Germinal center (tissue), 1 donor: ENCODE data around the gene GET4.

Experiments
- DNase-seq: peaks from one replicate; pipeline ENCODE4 v3.0.0; 2012; ENCODE audit warnings: mixed read lengths, low spot score

GET4 gene

DNA sequence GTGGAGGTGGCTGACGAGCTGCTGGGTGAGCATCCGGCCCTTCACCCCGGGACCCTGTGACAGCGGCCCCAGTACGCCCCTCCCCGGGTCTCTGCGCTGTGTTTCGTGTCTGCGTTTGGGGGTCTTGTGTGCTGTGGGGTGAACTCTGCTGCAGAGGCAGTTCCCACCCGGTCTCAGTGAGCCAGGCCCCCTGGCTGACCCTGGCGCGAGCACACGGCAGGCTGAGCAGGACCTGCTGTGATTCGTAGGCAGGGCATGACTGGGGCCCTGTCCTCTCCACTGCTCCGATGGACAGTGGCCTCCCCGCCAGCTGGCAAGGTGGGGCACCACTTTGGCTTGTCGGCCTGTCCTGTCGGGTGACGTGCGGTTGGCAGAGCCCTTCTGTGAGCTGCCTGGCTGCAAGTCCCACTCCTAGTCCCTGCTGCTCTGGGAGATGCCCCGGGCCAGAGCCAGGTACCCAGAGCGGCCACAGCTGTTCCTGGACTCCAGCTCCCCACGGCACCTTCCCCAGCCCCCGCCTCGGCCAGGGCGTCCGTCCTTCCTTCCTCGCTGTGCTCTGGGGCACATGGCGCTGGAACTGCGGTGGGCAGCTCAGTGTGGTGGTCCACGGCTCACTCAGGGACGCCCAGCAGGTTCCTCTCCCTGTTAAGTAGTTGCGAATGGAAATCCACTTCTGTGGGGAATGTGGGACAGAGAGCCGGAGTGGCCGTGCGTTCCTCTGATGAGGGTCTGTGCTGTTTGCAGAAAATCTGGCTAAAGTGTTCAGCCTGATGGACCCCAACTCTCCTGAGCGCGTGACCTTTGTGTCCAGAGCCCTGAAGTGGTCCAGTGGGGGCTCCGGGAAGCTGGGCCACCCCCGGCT is 10.5 kb downstream of the GET4 start:
- DNase-seq: no peak

DNA sequence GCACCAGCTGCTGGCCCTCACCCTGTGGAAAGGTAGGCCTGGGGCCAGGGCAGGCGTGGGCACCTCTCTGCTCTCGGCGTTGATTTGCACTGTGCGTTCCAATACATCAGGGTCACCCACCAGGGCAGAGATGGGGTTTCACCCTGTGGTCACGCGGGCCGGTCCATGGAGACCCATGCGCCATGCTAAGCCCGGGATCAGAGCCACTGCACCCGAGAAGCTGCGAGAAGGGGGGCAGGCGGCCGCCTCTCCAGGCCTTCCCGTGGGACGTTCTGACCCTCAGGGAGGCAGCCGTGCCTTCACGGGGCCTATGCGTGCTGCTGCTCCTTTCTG is 11.1 kb downstream of the GET4 start:
- DNase-seq: no peak

DNA sequence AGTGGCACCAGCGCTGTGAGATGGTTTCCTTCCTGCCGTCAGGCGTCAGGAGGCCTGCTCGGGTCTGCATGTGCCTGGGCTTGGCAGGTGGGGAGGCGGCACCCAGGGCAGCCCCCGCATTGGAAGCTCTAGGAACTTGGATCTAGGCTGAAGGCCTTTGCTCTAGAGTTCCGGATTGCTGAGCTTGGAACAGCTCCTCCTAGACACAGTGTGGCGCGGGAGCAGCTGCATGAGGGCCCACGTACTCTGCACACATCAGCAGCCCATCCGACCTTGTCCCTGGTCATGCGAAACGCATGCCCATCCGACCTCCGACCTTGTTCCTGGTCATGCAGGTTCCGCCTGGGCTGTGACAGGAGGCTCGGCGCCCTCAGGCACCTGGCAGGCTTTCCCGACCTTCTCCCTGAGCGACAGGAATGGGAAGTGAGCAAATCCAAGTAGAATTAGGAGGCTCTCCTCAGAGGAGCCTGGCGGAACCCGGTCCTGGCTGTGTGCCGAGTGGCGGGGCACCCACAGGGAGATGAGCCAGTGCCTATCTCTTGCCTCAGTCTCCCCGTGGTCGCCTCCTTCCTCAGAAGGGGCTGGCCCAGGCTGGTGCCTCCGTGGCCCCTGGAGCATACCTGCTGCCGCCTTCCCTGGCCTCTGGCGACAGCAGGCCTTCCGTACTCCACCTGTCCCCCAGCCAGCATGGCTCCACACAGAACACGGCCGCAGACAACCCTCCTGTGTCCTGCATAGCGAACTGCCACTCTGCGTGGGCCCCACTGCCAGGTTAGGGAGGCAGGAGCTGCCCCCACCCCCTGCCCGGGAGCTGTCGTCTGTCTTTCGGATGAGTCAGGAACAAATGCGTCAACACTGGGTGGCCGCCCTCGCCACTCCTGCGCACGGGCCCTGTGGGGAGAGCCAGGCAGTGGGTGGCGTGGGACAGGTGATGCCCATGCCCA is 12.0 kb downstream of the GET4 start:
- DNase-seq: no peak

DNA sequence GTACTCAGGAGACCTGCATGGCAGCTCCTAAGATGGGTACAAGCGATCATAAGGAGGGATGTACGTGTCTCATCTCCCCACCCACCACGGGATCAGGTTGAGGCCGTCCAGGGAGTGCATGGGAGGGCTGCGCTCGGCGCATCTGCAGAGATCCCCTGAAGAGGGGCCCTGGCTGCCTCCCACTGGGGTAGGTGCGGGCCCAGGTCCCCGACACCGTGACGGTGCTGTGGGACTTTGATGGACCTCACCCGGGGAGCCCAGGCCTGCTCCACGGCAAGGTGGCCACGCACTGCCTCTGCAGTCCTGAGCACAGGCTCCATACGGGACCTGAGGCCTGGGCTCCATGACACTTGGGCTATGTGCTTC is 12.7 kb downstream of the GET4 start:
- DNase-seq: no peak

DNA sequence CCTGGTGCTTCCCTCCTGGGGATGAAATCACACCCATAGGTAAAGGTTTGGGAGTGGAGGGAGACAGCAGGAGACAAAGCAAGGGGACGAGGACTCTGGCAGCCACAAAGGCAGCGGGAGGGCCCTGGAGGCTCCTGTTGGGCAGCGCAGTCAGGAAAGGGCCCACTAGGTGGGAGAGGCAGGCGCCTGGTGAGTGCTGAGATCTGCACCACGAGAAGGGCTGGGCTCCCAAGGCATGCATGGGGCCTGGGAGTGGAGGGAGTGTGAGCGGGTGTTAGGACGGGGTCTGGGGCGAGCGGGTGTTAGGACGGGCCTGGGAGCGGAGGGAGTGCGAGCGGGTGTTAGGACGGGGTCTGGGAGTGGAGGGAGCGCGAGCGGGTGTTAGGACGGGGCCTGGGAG is 13.0 kb downstream of the GET4 start:
- no peak for DNase-seq

DNA sequence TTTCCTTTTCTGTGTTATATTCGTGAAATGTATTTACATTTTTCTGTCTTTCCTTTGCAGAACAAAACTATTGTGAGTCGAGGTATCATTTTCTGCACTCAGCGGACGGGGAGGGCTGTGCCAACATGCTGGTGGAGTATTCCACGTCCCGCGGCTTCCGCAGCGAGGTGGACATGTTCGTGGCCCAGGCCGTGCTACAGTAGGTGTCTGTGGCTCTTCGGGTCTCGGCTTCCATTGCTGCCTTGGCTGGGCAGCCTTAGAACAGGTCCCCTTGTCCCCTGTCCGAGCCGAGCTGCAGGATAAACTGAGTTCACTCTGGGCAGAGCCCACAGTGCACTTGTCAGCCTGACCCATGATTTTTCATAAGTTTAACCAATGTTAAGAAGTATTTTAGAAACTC is 14.5 kb downstream of the GET4 start:
- DNase-seq: no peak

DNA sequence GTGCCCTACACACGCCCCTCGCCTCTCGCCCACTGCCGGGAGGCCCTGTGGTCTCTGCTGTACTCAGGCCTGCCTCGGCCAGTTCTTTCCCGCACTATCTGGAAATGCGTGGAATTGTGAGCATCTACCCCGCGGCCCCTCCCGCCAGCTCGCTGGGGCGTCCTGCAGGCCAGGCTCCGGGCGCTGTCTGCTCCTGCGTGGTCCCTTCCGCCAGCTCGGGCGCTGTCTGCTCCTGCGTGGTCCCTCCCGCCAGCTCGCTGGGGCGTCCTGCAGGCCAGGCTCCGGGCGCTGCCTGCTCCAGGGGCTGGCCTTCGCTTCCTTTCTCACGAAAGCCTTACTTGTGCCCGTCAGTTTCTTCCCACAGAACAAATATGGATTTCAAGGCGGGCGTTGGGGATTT is 14.9 kb downstream of the GET4 start:
- DNase-seq: no peak

DNA sequence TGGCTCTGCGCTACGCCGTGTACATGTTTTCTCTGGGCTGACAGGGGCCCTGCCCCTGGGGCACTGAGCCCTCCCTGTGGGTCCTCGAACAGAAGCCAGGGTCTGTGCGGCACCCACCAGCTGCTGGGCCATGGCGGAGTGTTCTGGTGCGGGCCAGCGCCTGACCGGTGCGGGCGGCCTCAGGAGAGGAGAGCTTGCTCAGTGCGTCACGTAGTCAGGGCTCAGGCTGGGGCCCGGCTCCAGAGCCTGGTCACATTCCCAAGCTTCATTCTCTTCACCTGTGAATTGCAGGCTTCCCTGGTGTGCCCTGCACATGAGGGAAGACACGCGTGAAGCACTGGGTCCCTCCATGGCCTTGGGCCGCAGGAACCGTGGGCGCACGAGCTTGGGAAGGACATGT is 15.5 kb downstream of the GET4 start:
- DNase-seq: no peak

DNA sequence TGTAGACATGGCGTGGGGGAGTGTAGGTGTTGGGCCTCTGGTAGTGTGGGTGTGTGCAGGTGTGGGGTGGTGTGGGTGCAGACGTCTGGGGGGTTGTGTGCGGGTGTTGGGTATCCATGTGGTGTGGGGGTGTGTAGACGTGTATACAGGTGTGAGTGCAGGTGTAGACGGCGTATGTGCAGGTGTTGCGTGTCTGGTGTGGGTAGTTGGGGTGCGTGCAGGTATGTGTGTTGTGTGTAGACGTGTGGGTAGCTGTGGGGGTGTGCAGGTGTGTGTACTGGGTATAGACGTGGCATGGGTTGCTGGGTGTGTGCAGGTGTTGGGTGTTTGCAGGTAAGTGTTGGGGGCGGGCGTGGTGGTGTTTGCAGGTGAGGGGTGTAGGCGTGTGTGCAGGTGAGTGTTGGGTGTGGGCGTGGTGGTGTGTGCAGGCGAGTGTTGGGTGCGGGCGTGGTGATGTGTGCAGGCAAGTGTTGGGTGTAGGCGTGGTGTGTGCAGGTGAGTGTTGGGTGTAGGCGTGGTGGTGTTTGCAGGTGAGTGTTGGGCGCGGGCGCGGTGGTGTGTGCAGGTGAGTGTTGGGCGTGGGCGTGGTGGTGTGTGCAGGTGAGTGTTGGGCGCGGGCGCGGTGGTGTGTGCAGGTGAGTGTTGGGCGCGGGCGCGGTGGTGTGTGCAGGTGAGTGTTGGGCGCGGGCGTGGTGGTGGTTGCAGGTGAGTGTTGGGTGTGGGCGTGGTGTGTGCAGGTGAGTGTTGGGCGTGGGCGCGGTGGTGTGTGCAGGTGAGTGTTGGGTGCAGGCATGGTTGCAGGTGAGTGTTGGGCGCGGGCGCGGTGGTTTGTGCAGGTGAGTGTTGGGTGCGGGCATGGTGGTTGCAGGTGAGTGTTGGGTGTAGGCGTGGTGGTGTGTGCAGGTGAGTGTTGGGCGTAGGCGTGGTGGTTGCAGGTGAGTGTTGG is 16.6 kb downstream of the GET4 start:
- no peak for DNase-seq

DNA sequence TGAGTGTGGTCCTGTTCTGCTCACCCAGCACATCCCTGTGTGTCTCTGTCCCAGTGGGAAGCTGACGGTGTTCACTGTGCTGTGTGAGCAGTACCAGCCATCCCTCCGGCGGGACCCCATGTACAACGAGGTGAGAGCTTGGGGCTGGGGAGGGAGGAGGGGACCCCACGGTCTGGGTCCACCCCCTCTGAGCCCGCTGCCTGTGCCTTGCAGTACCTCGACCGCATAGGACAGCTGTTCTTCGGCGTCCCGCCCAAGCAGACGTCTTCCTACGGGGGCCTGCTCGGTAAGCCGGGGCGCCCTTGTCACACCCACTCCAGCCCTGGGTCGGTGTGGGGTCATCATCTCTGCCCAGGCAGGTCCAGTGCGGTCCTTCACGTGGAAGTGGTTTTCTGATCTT is 17.3 kb downstream of the GET4 start:
- no peak for DNase-seq

DNA sequence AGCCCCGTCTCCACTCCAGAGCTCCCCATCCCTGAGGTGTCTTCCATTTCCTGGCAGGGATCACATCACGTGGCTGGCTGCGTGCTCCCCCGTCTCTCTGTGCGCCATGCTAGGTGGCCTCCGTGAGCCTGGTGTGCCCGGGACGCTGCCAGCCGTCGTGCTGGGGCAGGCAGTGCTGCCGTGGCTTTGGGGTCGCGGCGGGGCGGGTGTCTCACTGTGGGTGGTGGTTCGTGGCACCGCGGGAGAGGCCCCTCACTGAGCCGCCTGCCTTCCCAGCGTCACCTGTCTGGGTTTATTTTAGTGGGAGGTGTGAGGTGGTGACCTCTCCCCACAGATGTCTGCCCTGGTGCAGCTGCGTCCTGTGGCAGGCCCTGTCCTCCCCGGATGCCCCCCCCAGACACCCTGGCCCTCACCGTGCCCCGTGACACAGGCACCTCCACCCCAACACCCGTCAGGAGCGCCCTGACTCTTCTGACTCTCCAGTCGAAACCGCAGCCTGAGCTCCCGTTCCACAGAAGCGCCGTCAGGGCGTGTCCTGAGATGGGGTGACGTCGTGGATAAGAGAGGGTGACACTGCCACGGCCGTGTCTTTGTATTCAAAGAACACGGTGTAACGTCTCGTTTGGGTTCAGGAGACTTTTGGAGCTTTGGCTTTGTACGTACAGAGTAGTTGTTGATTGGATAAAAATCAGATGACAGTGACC is 18.0 kb downstream of the GET4 start:
- DNase-seq: no peak

DNA sequence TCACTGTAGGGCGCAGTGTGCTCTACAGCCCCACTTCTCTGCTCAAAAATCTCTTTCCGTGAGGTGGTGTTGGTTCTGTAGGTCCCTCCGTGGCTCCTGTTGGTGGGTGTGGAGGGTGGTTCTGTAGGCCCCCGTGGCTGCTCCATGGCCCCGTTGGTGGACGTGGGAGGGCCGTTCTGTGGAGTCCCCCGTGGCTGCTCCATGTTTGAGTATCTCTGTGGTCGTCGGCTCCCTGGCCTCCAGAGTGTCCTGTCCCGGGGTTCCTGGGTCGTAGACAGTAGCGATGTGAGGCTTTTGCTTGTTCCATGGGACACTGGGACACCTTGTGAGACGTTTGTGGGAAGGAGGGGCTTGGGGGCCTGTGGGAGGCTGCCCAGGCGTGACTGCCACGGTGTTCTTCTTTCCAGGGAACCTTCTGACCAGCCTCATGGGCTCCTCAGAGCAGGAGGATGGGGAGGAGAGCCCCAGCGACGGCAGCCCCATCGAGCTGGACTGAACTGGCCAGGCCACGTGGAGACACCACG is 18.6 kb downstream of the GET4 start:
- no peak for DNase-seq

DNA sequence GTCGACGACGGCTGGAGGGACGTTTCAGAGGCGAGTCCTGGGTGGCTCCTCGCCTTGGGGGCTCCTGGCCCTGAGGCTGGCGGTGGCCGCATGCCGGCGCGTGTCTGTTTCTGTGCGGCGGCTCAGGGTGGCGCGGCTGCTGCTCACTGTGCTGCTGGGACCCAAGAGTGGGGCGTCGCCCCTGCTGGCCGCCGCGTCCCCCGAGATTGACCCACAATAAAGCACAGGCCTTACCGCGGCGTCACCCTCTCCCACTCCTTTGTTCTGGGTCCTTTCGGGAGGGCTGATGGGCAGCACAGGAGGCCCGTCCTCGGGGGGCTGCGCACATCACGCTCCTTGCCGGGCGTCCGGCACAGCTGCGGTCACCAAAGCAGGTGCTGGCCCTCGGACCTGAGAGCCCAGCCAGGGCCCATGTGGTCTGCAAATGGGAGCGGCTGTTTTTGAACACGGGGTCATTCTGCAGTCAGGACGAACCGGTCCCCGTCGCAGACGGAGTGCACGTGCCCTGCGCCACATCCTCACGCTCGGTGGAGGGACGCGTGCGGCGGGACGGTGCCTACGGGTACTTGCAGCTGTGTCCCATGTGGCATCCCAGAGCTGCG is 19.2 kb downstream of the GET4 start:
- no peak for DNase-seq

DNA sequence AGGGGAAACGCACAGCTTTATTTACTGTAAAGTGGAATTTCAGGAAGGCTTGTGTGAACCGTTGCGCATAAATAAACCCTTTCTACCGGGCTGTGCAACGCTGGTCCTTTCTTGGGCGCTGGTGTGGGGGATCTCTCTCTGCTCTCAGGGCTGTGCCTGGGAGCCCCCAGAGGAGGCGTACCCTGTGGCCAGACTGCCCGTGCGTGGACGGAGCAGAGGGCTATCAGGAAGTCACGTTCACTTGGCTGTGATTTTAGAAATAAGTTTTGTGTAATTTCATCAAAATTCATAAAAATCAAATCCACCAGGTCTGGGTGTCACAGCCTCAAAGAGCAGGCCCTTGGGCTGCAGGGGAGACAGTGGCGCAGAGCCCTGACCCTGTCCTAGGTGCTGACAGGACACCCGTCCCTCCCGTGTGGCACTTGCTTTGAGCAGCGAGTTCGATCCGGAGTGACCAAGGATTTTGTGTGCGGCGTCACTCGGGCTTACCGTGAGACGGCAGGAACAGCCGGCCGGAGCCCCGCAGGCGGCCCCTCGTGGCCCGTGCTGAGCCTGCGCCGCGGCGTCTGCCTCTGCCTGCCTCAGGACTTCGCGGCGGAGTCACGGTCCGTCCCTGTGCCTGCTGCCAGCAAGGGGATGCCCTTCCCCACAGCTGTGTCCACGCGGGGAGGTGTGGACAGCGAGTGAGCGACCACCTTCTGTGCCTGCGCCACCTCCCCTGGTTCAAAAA is 20.2 kb downstream of the GET4 start:
- DNase-seq: no peak

DNA sequence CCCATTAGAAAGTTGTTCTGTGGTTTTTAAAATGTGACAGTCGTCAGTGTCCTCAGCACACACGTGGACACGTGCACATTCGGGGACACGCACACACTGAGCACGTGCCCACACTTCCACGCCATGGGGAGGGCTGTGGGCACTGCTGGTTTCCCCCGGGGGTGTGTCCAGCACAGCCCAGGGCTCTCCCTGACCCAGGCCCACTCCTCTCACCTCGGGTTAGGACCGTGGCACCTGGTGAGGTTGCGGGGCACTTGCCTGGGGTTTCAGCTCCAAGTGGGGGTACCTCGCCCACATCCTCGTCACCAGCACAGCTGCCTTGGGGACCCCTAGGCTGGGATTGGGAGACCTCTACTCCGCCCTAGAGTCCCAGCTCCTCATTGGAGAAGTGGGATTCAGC is 20.7 kb downstream of the GET4 start:
- no peak for DNase-seq

DNA sequence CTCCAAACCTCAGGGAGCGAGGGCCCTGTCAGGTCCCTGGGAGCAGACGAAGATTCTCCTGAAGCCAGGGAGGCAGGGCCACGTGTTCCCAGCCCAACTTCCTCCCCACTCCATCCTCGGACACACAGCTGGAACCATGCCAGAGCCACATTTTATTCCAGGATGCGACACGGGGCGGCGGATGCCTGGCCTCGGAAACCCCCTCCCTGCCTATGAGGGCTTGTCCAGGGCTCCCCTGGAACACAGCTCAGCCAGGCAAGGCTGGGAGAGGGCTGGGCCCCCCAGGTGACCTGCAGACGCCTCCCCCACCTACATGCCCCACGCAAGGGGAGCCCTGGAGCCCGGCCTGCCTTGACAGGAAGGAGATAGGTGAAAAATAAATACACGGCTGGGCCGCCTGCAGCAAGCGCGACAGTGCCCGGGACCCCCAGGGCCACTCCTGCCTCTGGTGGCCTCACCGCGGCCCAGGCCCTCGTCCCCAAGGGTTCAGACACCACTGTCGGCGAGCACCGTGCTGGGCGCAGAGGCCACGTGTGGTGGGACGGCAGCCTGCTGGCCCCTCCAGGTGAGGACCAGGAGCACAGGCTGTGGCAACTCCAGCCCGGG is 21.5 kb downstream of the GET4 start:
- DNase-seq: no peak

DNA sequence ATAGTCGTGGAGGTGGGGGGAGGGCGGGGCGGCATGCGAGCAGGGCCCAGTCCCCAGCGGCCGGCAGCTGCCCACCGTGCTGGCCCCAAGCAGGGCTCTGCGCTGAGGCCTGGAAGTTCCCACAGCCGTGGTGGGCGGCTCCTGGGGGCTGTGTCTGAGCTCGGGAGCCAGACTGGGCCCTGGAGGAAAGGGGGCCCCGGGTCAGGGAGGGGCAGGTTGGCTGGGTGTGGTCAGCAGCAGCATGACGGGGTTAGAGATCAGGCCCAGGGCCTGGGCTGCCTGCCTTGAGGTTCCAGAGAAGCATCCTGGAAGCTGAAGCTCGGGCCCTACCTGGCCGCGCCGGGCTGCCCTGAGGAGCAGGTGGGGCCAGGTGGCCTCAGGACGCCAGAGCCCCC is 22.1 kb downstream of the GET4 start:
- DNase-seq: no peak

DNA sequence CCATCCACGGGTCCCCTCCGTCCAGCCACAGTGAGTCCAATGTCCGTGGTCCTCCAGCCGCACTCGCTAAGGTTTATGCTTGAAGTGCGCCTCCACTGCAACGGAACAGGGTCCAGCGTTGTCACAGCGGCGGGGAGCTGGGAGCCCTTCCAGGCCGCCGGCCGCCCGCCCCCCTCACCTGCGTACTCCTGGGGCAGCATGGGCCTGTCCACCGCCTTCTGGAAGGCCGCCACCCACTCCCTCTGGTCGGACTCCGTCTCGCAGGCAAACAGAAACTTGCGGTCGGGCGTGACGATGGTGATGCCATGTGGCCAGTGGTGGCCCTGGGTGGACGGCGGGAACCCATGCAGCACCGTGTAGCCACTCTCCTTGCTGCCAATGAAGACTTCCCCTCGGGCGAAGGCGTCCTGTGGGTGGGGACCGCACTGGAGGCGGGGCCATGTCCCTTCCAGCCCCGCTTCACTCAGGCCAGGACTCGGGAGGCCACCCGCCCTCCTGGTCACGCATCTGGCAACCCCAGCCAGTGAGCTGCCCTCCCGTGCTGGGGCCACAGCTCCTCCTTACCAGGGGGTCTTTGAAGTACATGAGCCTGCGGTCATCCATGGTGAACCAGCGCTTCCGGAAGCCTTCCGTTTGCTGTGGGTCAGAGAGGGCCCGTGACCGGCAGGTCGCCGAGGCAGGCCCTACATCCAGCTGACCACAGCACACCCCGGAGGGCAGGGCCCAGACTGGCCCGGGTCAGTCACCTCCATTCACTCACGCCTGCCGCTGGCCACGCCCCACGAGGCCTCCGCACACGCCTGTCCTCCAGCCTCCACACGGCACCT is 22.7 kb downstream of the GET4 start:
- DNase-seq: no peak

DNA sequence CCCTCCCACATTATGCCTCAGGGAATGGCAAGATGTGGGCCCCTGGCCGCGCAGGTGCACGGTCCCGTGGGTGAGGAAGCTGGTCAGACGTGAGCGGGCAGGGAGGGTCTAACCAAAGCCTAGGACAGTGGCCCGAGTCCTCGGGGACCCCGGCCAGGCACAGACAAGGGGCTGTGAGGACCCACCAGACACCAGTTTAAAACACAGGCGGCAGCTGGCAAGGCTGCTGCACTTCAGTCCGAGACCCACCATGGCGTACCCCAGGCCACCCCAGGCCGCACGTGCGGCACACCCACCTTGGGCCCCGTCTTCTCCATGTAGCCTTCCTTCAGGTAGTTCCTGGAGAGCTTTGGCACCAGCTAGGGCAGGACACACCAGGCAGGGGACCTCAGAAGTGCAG is 23.5 kb downstream of the GET4 start:
- no peak for DNase-seq
